Fibroblast of villous mesenchyme (primary cell): ENCODE data around the gene CHD2. TPM values are rescaled to one million over a fixed set of nuclear protein-coding genes. Genes with fewer than 3 reads are reported as not detected.

Source experiments
- DNase-seq: peaks from one replicate; pipeline ENCODE4 v3.0.0-alpha.2; 2010; ENCODE audit warnings: low read depth
- H3K4me3 ChIP-seq: 2 replicates; pipeline ENCODE4 v1.5.1; 2011; ENCODE audit warnings: low read depth, mild to moderate bottlenecking, low read length
- CTCF ChIP-seq: IDR thresholded peaks from 2 replicates; pipeline ENCODE4 v1.5.1; 2012; ENCODE audit warnings: low read depth, mild to moderate bottlenecking, low read length; ENCODE audit not compliant: insufficient read depth
- total RNA-seq: library from RNA; depleted of rRNA; stranded (reverse); fragments of >200 nt; gene quantifications from 2 replicates; pipeline ENCODE4 v1.2.3, GENCODE V29; 2012

Gene CHD2
- total RNA-seq, 1 donor = 102 TPM

- no peak overlapping the region for H3K4me3 ChIP-seq
- DNase-seq = no peak
- no peak for TF ChIP-seq CTCF
Measured at GRCh38 chr15:92955706-92956105, 55.6 kb downstream of the CHD2 start.

- no peak for DNase-seq
- TF ChIP-seq CTCF = no peak
- H3K4me3 ChIP-seq = no peak overlapping the region
Measured at GRCh38 chr15:92958105-92958504, 58.0 kb downstream of the CHD2 start.

- TF ChIP-seq CTCF = no peak
- DNase-seq = no peak
- no peak overlapping the region for H3K4me3 ChIP-seq
Measured at GRCh38 chr15:92959219-92959618, 59.1 kb downstream of the CHD2 start.

GRCh38 chr15:92960996-92961681, 61.0 kb downstream of the CHD2 start:
- TF ChIP-seq CTCF = no peak
- no peak for DNase-seq
- no peak overlapping the region for H3K4me3 ChIP-seq

- no peak for DNase-seq
- no peak overlapping the region for H3K4me3 ChIP-seq
- TF ChIP-seq CTCF = no peak
Measured at GRCh38 chr15:92962914-92963313, 62.8 kb downstream of the CHD2 start.

- no peak for DNase-seq
- H3K4me3 ChIP-seq = no peak overlapping the region
- TF ChIP-seq CTCF = no peak
Measured at GRCh38 chr15:92963794-92964193, 63.7 kb downstream of the CHD2 start.

GRCh38 chr15:92968926-92969651, 69.0 kb downstream of the CHD2 start:
- no peak for DNase-seq
- TF ChIP-seq CTCF = no peak
- H3K4me3 ChIP-seq = no peak overlapping the region
